AG09319 (cell line): Measurements from ENCODE around the gene POU6F2.

Source experiments
- DNase-seq: peaks from one replicate; pipeline ENCODE4 v3.0.0-alpha.2; 2010; ENCODE audit warnings: low read depth; ENCODE audit errors: extremely low read depth
- TF ChIP-seq, protein P1 (sequence below): IDR thresholded peaks from 2 replicates; pipeline ENCODE4 v1.5.1; 2011; ENCODE audit warnings: low read depth, mild to moderate bottlenecking, inconsistent platforms, low read length, moderate library complexity

POU6F2 gene

DNA sequence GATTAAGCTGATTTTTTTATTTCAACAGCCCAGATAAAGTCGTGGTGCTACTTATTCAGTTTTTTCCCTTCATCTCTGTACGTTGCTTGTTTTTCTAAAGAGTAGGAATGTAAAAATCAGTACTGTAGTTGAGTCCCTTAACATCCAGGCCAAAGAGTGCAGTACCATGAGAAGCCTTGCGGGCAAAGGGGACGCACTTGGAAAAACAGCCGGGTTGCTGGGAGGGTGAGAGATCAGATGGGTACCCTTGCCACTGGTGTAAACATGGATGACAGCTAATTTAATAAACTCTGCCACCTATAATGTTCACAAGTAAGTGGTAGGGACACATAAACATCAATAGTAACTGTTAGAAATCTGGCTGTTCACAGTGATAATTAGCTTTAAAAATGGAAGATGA is 175.9 kb downstream of the POU6F2 start:
- TF ChIP-seq, protein P1, sequence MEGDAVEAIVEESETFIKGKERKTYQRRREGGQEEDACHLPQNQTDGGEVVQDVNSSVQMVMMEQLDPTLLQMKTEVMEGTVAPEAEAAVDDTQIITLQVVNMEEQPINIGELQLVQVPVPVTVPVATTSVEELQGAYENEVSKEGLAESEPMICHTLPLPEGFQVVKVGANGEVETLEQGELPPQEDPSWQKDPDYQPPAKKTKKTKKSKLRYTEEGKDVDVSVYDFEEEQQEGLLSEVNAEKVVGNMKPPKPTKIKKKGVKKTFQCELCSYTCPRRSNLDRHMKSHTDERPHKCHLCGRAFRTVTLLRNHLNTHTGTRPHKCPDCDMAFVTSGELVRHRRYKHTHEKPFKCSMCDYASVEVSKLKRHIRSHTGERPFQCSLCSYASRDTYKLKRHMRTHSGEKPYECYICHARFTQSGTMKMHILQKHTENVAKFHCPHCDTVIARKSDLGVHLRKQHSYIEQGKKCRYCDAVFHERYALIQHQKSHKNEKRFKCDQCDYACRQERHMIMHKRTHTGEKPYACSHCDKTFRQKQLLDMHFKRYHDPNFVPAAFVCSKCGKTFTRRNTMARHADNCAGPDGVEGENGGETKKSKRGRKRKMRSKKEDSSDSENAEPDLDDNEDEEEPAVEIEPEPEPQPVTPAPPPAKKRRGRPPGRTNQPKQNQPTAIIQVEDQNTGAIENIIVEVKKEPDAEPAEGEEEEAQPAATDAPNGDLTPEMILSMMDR = no peak
- DNase-seq = no peak

DNA sequence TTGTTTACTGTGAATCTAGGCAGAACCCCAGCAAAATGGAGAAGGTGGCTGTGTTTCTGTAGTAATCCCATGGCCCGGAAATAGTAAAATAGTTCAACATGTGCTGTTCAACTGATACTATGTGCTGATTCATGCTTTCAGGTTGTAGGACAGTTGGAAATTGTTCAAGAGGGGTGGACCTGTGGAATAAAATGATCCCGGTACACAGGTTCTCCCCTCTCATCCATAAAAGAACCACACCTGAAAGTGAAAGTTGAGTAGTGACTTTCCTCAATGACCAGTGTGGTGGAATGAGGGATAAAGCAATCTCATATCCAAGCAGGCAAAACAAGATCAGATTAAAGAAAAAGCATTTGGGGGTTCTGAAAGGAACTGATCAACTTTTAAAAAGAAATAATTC is 177.1 kb downstream of the POU6F2 start:
- DNase-seq = no peak
- TF ChIP-seq, protein P1 = no peak

DNA sequence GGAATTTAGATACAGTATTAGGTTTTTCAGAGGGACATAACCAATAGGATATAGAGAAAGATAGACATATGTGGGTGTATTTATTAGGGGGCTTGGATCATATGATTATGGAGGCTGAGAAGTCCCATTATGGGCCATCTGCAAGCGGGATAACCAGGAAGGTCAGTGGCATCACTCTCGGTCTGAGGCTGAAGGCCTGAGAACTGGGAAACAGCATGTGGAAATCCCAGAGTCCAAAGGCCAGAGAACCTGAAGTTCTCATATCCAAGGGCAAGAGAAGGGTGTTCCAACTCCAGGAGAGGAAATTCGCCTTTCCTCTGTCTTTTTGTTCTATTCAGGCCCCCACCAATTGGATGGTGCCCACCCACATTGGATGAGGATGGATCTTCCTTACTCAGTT is 180.7 kb downstream of the POU6F2 start:
- TF ChIP-seq, protein P1 = no peak
- DNase-seq = no peak

DNA sequence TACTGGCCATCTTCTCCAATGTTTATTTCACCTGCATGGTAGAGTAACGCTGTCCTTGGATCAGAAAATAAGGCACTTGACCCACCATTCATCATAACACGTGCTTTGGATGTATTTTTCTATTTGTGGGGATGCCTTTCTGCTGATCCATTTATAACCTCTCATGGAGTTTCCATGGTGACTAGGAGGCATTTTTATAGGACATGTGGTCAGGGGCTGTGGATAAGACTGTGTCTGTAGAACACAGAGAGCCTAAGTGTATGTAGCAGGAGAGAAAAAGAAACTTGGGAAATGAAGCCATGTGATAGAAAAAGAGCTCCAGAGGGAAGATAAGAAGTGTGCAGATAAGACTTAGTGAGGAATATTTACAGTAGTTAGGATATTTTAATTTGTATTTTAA is 184.2 kb downstream of the POU6F2 start:
- TF ChIP-seq, protein P1 = no peak
- DNase-seq = no peak

DNA sequence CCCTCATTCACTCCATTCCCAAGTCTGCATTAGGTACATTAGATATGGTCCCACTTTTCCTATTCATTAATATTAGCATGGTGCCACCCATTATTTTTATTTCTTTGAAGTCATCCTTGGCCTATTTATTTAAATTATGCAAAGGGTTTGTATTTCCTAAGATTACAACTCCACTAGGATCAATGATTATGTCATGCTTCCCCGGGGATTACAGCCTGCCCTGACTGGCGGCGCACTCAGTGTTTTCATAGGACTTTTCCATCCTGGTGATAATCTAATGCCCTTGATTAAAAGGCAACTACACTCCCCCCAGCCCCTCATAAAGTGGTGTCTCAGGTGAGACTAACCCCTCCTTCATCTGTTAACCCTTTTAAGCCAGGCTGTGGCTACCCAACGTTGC is 187.2 kb downstream of the POU6F2 start:
- no peak for DNase-seq
- TF ChIP-seq, protein P1 = no peak

DNA sequence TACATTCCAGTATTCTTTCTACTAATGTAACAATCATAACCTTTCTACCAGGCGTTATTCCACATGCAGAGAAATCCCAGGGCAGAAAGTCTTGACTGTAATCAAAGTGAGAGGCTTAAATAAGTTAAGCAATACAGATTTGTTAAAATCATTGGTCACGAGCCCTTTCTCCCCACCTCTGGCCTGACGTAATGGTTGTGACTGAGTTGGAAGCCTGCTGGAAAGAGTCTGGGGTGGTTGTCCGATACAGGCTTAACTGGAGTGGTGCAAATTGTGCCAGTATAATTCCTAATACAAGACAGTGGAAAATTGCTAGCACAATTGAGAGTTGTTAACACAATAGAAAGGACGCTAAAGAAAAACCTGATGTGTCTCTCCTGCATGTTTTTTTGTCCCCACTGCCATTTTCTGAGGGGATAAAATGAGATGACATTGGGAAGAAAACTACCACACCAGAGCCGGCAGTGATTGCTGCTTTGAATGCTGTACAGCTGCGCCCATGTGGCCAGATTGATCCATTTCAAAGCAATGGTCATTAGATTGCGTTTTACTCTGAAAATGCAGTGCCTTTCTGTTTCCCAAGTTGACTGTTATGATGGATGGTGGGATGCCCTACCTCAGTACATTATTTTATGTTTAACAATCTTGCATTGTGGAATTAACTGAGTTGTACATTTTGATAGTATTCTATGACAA is 190.8 kb downstream of the POU6F2 start:
- TF ChIP-seq, protein P1 = no peak
- DNase-seq = no peak

DNA sequence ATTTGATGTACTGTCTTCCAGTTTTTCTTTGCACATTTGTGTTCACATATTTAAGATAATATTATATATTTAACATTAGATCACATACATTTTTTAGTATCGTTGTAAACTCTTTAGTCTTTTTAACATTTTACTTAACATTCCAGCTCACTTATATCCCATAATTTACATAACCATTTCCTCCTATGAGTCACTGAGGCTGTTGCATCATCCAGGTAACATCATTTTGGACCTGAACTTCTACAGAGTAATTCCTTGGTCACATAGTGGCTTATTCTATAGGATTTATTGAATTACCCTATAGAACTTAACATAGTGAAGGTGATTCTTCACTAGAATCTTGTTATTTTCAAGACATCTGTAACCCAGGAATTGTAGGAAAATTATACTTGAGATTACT is 194.4 kb downstream of the POU6F2 start:
- no peak for DNase-seq
- TF ChIP-seq, protein P1 = no peak
